K562 (cell line): ENCODE data around the gene HBG1. TPM values are rescaled to one million over a fixed set of nuclear protein-coding genes. Genes with fewer than 3 reads are reported as not detected.
A peak's percentile ranks its signal among the peaks of the same experiment; 100 is the strongest.

Source experiments
- ATAC-seq: fragments of 200-7000 bp; cut with Tn5 transposase; 3 replicates; pipeline ENCODE4 v1.9.1; 2020; ENCODE audit warnings: moderate library complexity
- BruUV-seq: library from RNA; stranded (reverse); fragments of 400-500 nt; replicated peaks from 2 replicates; lab custom pipeline; 2021; lab: Mats Ljungman, UMichigan
- CTCF ChIA-PET: fragments of 300-600 bp; formaldehyde crosslinking; extraction: SDS; loops from one replicate; lab custom pipeline; 2021; ENCODE audit warnings: low intra/inter-chr PET ratio; lab: Yijun Ruan, JAX
- POLR2A ChIA-PET: fragments of 300-600, 350-650 bp; sonication (Branson Sonifier 250); formaldehyde crosslinking; extraction: SDS; loops from one replicate; lab custom pipeline; 2021; ENCODE audit warnings: antibody characterized with exemption, inconsistent platforms; lab: Yijun Ruan, JAX
- DNase-seq, 4 experiments: peaks; one replicate each; pipeline versions ENCODE4 v3.0.0 to v3.0.0-alpha.2; 2011 to 2018; ENCODE audit warnings: low spot score in 3 of 4, mixed read lengths in 3 of 4; ENCODE audit errors: extremely low read depth in 1 of 4
- FAIRE-seq: peaks from 2 replicates; lab custom pipeline; 2011; peaks lifted over from hg19 to GRCh38; lab: Jason Lieb, UNC
- H2AFZ ChIP-seq: 2 replicates; pipeline ENCODE4 v1.6.0; 2011; ENCODE audit warnings: low read depth, low read length, control low read depth, inconsistent platforms
- H3K27ac ChIP-seq: fragments of 200-600 bp; 3 replicates; pipeline ENCODE4 v1.8.0; 2011; ENCODE audit warnings: low read depth, mild to moderate bottlenecking, control low read depth, inconsistent platforms, low read length, moderate library complexity, mixed read lengths; ENCODE audit errors: extremely low read depth
- H3K27me3 ChIP-seq, 2 experiments: fragments of 300-600 bp in 1 of 2; 2 replicates in 1 of 2; 3 replicates in 1 of 2; pipeline versions ENCODE4 v1.6.0 to v1.8.0; 2011; ENCODE audit warnings: inconsistent platforms in 2 of 2, low read length in 2 of 2, mild to moderate bottlenecking in 1 of 2, mixed read lengths in 1 of 2, moderate library complexity in 1 of 2; ENCODE audit not compliant: control insufficient read depth in 2 of 2, insufficient read depth in 2 of 2
- H3K36me3 ChIP-seq: fragments of 300-600 bp; 3 replicates; pipeline ENCODE4 v1.8.0; 2011; ENCODE audit warnings: mild to moderate bottlenecking, low read length, inconsistent platforms; ENCODE audit not compliant: control insufficient read depth, insufficient read depth
- H3K4me1 ChIP-seq, 2 experiments: fragments of 200-600 bp in 1 of 2; replicated peaks in 1 of 2; 2 replicates in 1 of 2; 3 replicates in 1 of 2; pipeline versions ENCODE4 v1.5.1 to v1.8.0; 2011; ENCODE audit warnings: inconsistent platforms in 2 of 2, low read length in 2 of 2, mild to moderate bottlenecking in 1 of 2, mixed read lengths in 1 of 2, moderate library complexity in 1 of 2; ENCODE audit not compliant: control insufficient read depth in 2 of 2, insufficient read depth in 2 of 2
- H3K4me2 ChIP-seq: 2 replicates; pipeline ENCODE4 v1.6.1; 2011; ENCODE audit warnings: low read length, control low read depth, inconsistent platforms, mixed read lengths; ENCODE audit not compliant: insufficient read depth
- H3K4me3 ChIP-seq: fragments of 200-600 bp; sonication (generic), shearing (Covaris generic); 2 replicates; pipeline ENCODE4 v1.5.1; 2016; ENCODE audit warnings: control low read depth, inconsistent platforms
- H3K79me2 ChIP-seq: fragments of 200-600 bp; 3 replicates; pipeline ENCODE4 v1.8.0; 2011; ENCODE audit warnings: low read length, inconsistent platforms; ENCODE audit not compliant: control insufficient read depth, insufficient read depth
- H3K9ac ChIP-seq, 2 experiments: 2 replicates each; pipeline versions ENCODE4 v1.6.0 to v1.6.1; 2011; ENCODE audit warnings: low read depth in 2 of 2, low read length in 2 of 2, control low read depth in 1 of 2, inconsistent platforms in 1 of 2, mild to moderate bottlenecking in 1 of 2, mixed read lengths in 1 of 2; ENCODE audit not compliant: insufficient read depth in 1 of 2
- H3K9me1 ChIP-seq: one replicate; pipeline ENCODE4 v1.6.0; 2011; ENCODE audit warnings: inconsistent platforms, mild to moderate bottlenecking, low read length, moderate library complexity; ENCODE audit not compliant: control insufficient read depth, insufficient read depth
- H3K9me3 ChIP-seq: replicated peaks from 2 replicates; pipeline ENCODE4 v1.5.1; 2011; ENCODE audit warnings: low read depth, low read length, inconsistent platforms; ENCODE audit not compliant: control insufficient read depth, insufficient read depth
- H4K20me1 ChIP-seq: replicated peaks from 2 replicates; pipeline ENCODE4 v1.6.1; 2011; ENCODE audit warnings: low read length, inconsistent platforms, mixed read lengths; ENCODE audit not compliant: control insufficient read depth, insufficient read depth
- BDP1 ChIP-seq: IDR thresholded peaks from 3 replicates; pipeline ENCODE4 v1.6.1; 2011; ENCODE audit not compliant: insufficient read length, insufficient read depth
- CBX3 ChIP-seq, 2 experiments: IDR thresholded peaks; 1 replicate in 1 of 2; 2 replicates in 1 of 2; pipeline ENCODE4 v1.6.1; 2012; ENCODE audit warnings: inconsistent platforms in 2 of 2, low read length in 2 of 2, borderline replicate concordance in 1 of 2, control low read depth in 1 of 2
- CREB3 ChIP-seq: fragments of 450-650 bp; conservative IDR thresholded peaks from 2 replicates; pipeline ENCODE4 v1.6.1; 2016; ENCODE audit warnings: missing genetic modification characterization, low read depth, mild to moderate bottlenecking, missing compliant biosample characterization, moderate library complexity
- EGR1 ChIP-seq: fragments of 450-650 bp; conservative IDR thresholded peaks from 2 replicates; pipeline ENCODE4 v1.6.1; 2017; ENCODE audit warnings: mild to moderate bottlenecking
- HNRNPK ChIP-seq: fragments of 200-400 bp; formaldehyde crosslinking; IDR thresholded peaks from one replicate; pipeline ENCODE4 v1.6.1; 2018; ENCODE audit warnings: mild to moderate bottlenecking, low read depth, low read length; ENCODE audit not compliant: poor library complexity, severe bottlenecking
- MAFK ChIP-seq: IDR thresholded peaks from 2 replicates; pipeline ENCODE4 v1.6.1; 2011; ENCODE audit warnings: low read length, improper control_type of control experiment
- MCM2 ChIP-seq: fragments of 450-650 bp; IDR thresholded peaks from 2 replicates; pipeline ENCODE4 v1.6.1; 2017; ENCODE audit warnings: low read depth, mild to moderate bottlenecking
- MIER1 ChIP-seq: fragments of 450-650 bp; IDR thresholded peaks from 2 replicates; pipeline ENCODE4 v1.6.1; 2016; ENCODE audit warnings: antibody characterized with exemption, mild to moderate bottlenecking, low read depth
- MTF1 ChIP-seq: fragments of 250-450 bp; sonication (Bioruptor Pico); IDR thresholded peaks from 2 replicates; pipeline ENCODE4 v1.9.0; 2021; ENCODE audit warnings: moderate library complexity, mild to moderate bottlenecking, inconsistent platforms, borderline replicate concordance
- NR0B1 ChIP-seq: fragments of 450-650 bp; IDR thresholded peaks from one replicate; pipeline ENCODE4 v1.6.1; 2018; ENCODE audit warnings: mild to moderate bottlenecking, moderate library complexity; ENCODE audit not compliant: partially characterized antibody
- PHTF2 ChIP-seq: fragments of 250-450 bp; sonication (Bioruptor Pico); IDR thresholded peaks from 2 replicates; pipeline ENCODE4 v1.5.0; 2021; ENCODE audit warnings: mild to moderate bottlenecking
- SMARCA4 ChIP-seq: fragments of 450-650 bp; IDR thresholded peaks from 2 replicates; pipeline ENCODE4 v1.6.1; 2016
- TCF3 ChIP-seq: sonication (generic); formaldehyde crosslinking; IDR thresholded peaks from 2 replicates; pipeline ENCODE4 v1.4.0; 2020; ENCODE audit warnings: mild to moderate bottlenecking, missing genetic modification reagents
- ZNF224 ChIP-seq: sonication (generic); formaldehyde crosslinking; IDR thresholded peaks from 2 replicates; pipeline ENCODE4 v1.8.0; 2022; ENCODE audit warnings: mild to moderate bottlenecking, missing genetic modification reagents
- ZNF57 ChIP-seq: fragments of 450-650 bp; formaldehyde crosslinking; IDR thresholded peaks from 2 replicates; pipeline ENCODE4 v1.4.0; 2020; ENCODE audit warnings: mild to moderate bottlenecking, moderate library complexity
- ZNF695 ChIP-seq: fragments of 450-650 bp; formaldehyde crosslinking; IDR thresholded peaks from 2 replicates; pipeline ENCODE4 v1.4.0; 2020; ENCODE audit warnings: mild to moderate bottlenecking, moderate library complexity
- ZNF699 ChIP-seq: fragments of 250-450 bp; sonication (Bioruptor Pico); IDR thresholded peaks from 2 replicates; pipeline ENCODE4 v1.8.0; 2021; ENCODE audit warnings: mild to moderate bottlenecking, moderate library complexity; ENCODE audit not compliant: insufficient replicate concordance
- WGBS: fragments of 100-300 bp; shearing (Covaris generic); methylation state at CpG from one replicate; pipeline ENCODE4 v1.1.6; 2016; ENCODE audit warnings: low coverage, mixed read lengths; ENCODE audit not compliant: insufficient coverage; ENCODE audit errors: missing lambda C conversion rate; 5-methylcytosine and 5-hydroxymethylcytosine counted together
- in situ Hi-C: fragments of 300-500 bp; cut with MboI; formaldehyde crosslinking; loops from 4 replicates; pipeline ENCODE4 v1.15.0; 2018; ENCODE audit warnings: inconsistent platforms, mixed read lengths
- intact Hi-C: fragments of 100-400 bp; cut with micrococcal nuclease; formaldehyde crosslinking; loops from 2 replicates; pipeline ENCODE4 v1.14.2; 2022
- polyA plus RNA-seq, 8 experiments: library from polyadenylated mRNA; depleted of rRNA in 4 of 8; stranded (reverse) in 5 of 8; unstranded in 3 of 8; fragments of >200 nt; fragmentation: Nextera tagmentation in 2 of 8; fragmentation: Illumina TruSeq in 1 of 8; extraction: Ambion mirVana in 2 of 8; extraction: Trizol in 1 of 8; gene quantifications; 2 replicates each; pipeline versions ENCODE4 v1.2.1 to v1.2.3, GENCODE V29; 2011 to 2014; ENCODE audit warnings: inconsistent platforms in 1 of 8, missing spikeins in 1 of 8
- total RNA-seq, 7 experiments: library from RNA; depleted of rRNA in 6 of 7; stranded (reverse); fragments of >200 nt in 6 of 7; fragmentation: Illumina TruSeq in 2 of 7; extraction: Trizol in 2 of 7; gene quantifications; 2 replicates each; pipeline versions ENCODE4 v1.2.1 to v1.2.3, GENCODE V29; 2011 to 2021; ENCODE audit warnings: low replicate concordance in 1 of 7

HBG1 gene
- total and polyA plus RNA-seq, 9 of the 15 experiments (the other 6 are each of a cell fraction or from before 2014, with no cell fraction given), result 1,066 to 16,338 (median 4,898) TPM

GRCh38 chr11:5276697-5277096, 27.0 kb upstream of the HBG1 start (continued):
- no peak for TF ChIP-seq SMARCA4
- TF ChIP-seq BDP1, result no peak
- TF ChIP-seq, all 486 proteins: peak for 2

DNA sequence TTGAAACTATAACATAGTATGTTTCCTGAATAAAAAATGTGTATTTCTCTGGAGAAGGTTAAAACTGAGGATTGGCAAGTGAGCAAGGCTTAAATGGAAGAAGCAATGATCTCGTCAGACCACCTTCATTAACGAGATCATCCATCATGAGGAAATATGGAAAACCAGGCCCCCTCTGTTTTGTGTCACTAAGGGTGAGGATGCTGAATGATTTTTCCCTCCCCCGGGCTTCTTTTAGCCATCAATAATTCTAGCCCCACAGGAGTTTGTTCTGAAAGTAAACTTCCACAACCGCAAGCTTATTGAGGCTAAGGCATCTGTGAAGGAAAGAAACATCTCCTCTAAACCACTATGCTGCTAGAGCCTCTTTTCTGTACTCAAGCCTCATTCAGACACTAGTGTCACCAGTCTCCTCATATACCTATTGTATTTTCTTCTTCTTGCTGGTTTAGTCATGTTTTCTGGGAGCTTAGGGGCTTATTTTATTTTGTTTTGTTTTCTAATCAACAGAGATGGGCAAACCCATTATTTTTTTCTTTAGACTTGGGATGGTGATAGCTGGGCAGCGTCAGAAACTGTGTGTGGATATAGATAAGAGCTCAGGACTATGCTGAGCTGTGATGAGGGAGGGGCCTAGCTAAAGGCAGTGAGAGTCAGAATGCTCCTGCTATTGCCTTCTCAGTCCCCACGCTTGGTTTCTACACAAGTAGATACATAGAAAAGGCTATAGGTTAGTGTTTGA, 25.9 kb upstream of the HBG1 start:
- H3K9me1 ChIP-seq, result no peaks in the 10 kb centered on the region
- peak overlapping the region; percentile 87 for H3K27ac ChIP-seq
- peak overlapping the region; percentile 74 for H3K4me2 ChIP-seq
- no TSS peak for BruUV-seq
- DNase-seq (peak; percentile 76 to 95 (median 83)), ATAC-seq (peak; percentile 93), FAIRE-seq (peak; percentile 90)
- peak overlapping the region; percentile 20; the same call in 1 of the 2 replicates for H3K4me3 ChIP-seq
- H4K20me1 ChIP-seq, result no peaks in the 10 kb centered on the region
- H3K27me3 ChIP-seq, result no peaks in the 10 kb centered on the region
- peaks cover 34 to 80% of the 10 kb centered on the region in 2 experiments for H3K4me1 ChIP-seq
- no peaks in the 10 kb centered on the region for H3K9me3 ChIP-seq
- peaks cover 68% of the 10 kb centered on the region for H3K79me2 ChIP-seq
- CTCF ChIA-PET, result no interaction called here
- no peak overlapping the region for H2AFZ ChIP-seq
- intact Hi-C loops (no loop called here), in situ Hi-C loops (no loop called here)
- POLR2A ChIA-PET, result interaction anchor here (0.6 to 7.3 kb wide), 13 partner anchors 7 to 1652 kb away, joined by 3 to 55 read pairs (median 3); partner anchors contain the start of genes HBE1, HBG1 and HBG2
- H3K36me3 ChIP-seq, result peaks cover 33% of the 10 kb centered on the region
- WGBS, result 4% methylated on average over 6 of the region's 6 CpGs
- peak overlapping the region in 1 of 2 experiments; percentile 54; a peak in 2 of 4 replicates for H3K9ac ChIP-seq
- TF ChIP-seq ZNF224 (CRISPR knock-in tag) (no peak), ZNF699 (CRISPR knock-in tag) (no peak), PHTF2 (no peak), MAFK (no peak; the same call in 1 of the 2 replicates), MCM2 (no peak), CREB3 (tag) (peak; percentile 24; the same call in 1 of the 2 replicates), ZNF695 (no peak), ZNF57 (CRISPR knock-in tag) (no peak), EGR1 (no peak), MIER1 (no peak), MTF1 (CRISPR knock-in tag) (no peak), TCF3 (CRISPR knock-in tag) (peak; percentile 88), CBX3 (IDR thresholded peaks at IDR 0.05; ENCODE audit: borderline replicate concordance in 1 of 2, low read length in 2 of 2) (peak in 1 of 2 experiments; percentile 63; a peak in 1 of 3 replicates), NR0B1 (no peak), HNRNPK (no peak)
